DOHH2 (cell line): ENCODE results near the gene UACA.

Source experiments
- H3F3A ChIP-seq: fragments of 200-600 bp; sonication (generic), shearing (Covaris generic); 2 replicates; pipeline ENCODE4 v1.6.0; 2016; ENCODE audit warnings: antibody characterized with exemption, mild to moderate bottlenecking; ENCODE audit not compliant: control insufficient read depth, insufficient read depth
- H3K27ac ChIP-seq: fragments of 200-600 bp; sonication (generic); 2 replicates; pipeline ENCODE4 v1.5.1; 2014; ENCODE audit warnings: low read depth, mild to moderate bottlenecking, low read length, moderate library complexity
- H3K27me3 ChIP-seq: fragments of 200-600 bp; sonication (generic); 2 replicates; pipeline ENCODE4 v1.6.1; 2014; ENCODE audit warnings: mild to moderate bottlenecking, low read length, mixed read lengths; ENCODE audit not compliant: control insufficient read depth
- H3K36me3 ChIP-seq: fragments of 200-600 bp; sonication (generic); 2 replicates; pipeline ENCODE4 v1.6.1; 2014; ENCODE audit warnings: mild to moderate bottlenecking, low read length, moderate library complexity, mixed read lengths; ENCODE audit not compliant: control insufficient read depth
- H3K4me1 ChIP-seq: fragments of 200-600 bp; sonication (generic); 2 replicates; pipeline ENCODE4 v1.6.1; 2014; ENCODE audit warnings: mild to moderate bottlenecking, low read length, mixed read lengths; ENCODE audit not compliant: control insufficient read depth
- H3K4me2 ChIP-seq: fragments of 200-600 bp; sonication (generic); 2 replicates; pipeline ENCODE4 v1.6.0; 2014; ENCODE audit warnings: mild to moderate bottlenecking, low read length, moderate library complexity
- H3K4me3 ChIP-seq: fragments of 200-600 bp; sonication (generic); 2 replicates; pipeline ENCODE4 v1.5.1; 2014; ENCODE audit warnings: mild to moderate bottlenecking, low read length, mixed read lengths
- H3K79me2 ChIP-seq: fragments of 200-600 bp; sonication (generic); 2 replicates; pipeline ENCODE4 v1.6.1; 2014; ENCODE audit warnings: mild to moderate bottlenecking, low read length, mixed read lengths; ENCODE audit not compliant: control insufficient read depth
- H3K9me2 ChIP-seq: fragments of 200-600 bp; sonication (generic); replicated peaks from 2 replicates; pipeline ENCODE4 v1.6.1; 2014; ENCODE audit warnings: mild to moderate bottlenecking, low read length, mixed read lengths; ENCODE audit not compliant: control insufficient read depth
- H3K9me3 ChIP-seq: fragments of 200-600 bp; sonication (generic); 2 replicates; pipeline ENCODE4 v1.6.1; 2014; ENCODE audit warnings: antibody characterized with exemption, low read length, mixed read lengths; ENCODE audit not compliant: control insufficient read depth, insufficient read depth
- H4K20me1 ChIP-seq: fragments of 200-600 bp; sonication (generic); 2 replicates; pipeline ENCODE4 v1.6.0; 2014; ENCODE audit warnings: low read depth, mild to moderate bottlenecking, antibody characterized with exemption, low read length, moderate library complexity; ENCODE audit not compliant: control insufficient read depth, insufficient read depth
- EZH2phosphoT487 ChIP-seq: fragments of 200-600 bp; sonication (generic); IDR thresholded peaks from 2 replicates; pipeline ENCODE4 v1.6.1; 2017; ENCODE audit warnings: borderline replicate concordance, mild to moderate bottlenecking, antibody characterized with exemption, low read length, moderate library complexity, mixed read lengths
- TF ChIP-seq, protein P1 (sequence below): fragments of 200-600 bp; sonication (generic); IDR thresholded peaks from one replicate; pipeline ENCODE4 v1.5.1; 2014; ENCODE audit warnings: antibody characterized with exemption, mild to moderate bottlenecking, low read depth, low read length; ENCODE audit not compliant: poor library complexity, severe bottlenecking

UACA gene

DNA sequence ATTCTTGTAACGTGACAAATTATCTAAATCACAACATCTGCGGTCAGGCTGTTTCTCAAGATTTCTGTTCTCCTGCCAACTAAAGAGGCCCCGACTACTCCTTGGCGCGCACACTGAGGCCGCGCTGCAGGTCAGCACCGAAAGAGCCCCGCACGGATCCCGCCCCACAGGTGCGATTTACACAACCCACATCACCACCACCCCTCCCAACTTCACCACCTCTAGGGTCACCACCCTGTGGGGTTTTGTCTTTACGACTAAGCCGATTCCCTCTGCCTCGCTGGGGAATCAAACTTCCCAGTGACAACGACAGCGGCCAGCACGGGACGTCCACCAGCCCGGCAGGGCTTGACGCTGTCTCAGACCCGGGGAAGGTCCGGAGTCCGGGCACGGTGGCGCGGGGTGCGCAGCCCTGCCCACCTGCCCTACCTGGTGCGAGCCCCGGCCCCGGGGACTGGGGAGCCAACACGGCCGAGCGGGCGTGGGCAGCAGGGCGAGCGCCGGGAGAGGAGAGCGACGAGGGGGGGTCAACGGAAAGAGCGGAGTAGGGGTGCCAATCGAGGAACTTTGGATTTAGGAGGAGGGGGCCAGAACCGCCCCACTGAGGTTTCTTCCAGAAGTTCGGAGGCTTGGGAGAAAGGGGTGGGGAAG, 764 bp downstream of the UACA start:
- no peaks in the 10 kb centered on the region for H3K4me1 ChIP-seq
- H3F3A ChIP-seq, result no peaks in the 10 kb centered on the region
- no peak overlapping the region for H3K27ac ChIP-seq
- H4K20me1 ChIP-seq, result no peaks in the 10 kb centered on the region
- no peaks in the 10 kb centered on the region for H3K9me2 ChIP-seq
- H3K27me3 ChIP-seq, result peaks cover 10% of the 10 kb centered on the region
- no peak overlapping the region for H3K4me3 ChIP-seq
- TF ChIP-seq EZH2phosphoT487, result no peak
- TF ChIP-seq, protein P1, sequence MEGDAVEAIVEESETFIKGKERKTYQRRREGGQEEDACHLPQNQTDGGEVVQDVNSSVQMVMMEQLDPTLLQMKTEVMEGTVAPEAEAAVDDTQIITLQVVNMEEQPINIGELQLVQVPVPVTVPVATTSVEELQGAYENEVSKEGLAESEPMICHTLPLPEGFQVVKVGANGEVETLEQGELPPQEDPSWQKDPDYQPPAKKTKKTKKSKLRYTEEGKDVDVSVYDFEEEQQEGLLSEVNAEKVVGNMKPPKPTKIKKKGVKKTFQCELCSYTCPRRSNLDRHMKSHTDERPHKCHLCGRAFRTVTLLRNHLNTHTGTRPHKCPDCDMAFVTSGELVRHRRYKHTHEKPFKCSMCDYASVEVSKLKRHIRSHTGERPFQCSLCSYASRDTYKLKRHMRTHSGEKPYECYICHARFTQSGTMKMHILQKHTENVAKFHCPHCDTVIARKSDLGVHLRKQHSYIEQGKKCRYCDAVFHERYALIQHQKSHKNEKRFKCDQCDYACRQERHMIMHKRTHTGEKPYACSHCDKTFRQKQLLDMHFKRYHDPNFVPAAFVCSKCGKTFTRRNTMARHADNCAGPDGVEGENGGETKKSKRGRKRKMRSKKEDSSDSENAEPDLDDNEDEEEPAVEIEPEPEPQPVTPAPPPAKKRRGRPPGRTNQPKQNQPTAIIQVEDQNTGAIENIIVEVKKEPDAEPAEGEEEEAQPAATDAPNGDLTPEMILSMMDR, result no peak
- H3K36me3 ChIP-seq, result no peaks in the 10 kb centered on the region
- no peaks in the 10 kb centered on the region for H3K9me3 ChIP-seq
- no peaks in the 10 kb centered on the region for H3K79me2 ChIP-seq
- H3K4me2 ChIP-seq, result no peak overlapping the region

DNA sequence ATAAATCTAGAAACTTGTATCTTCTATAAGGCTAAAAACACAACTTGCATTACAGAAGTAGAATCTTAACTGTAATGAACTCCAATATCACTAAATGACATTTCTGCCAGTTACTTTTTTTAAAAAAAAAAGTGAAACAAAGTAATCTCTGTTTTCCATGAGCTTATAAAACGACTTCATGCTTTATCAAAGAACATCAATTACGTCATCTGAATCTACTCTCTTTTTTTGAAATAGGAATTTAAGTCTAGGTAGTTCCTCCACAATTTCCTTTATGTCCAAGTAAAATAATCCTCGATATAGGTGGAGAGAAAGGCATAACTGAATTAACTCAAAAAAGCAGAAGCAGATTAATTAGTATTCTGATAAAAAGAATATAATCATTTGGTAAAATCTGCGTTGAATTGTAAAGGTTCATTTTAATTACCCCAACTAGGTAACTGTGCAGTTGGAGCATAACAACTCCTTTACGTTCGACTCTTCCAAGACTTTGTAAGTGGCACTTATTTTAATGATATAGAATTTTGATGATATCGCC, 1.4 kb downstream of the UACA start:
- H3K4me1 ChIP-seq, result no peaks in the 10 kb centered on the region
- no peaks in the 10 kb centered on the region for H3F3A ChIP-seq
- no peaks in the 10 kb centered on the region for H4K20me1 ChIP-seq
- H3K27me3 ChIP-seq, result peaks cover 11% of the 10 kb centered on the region
- no peak overlapping the region for H3K27ac ChIP-seq
- no peak for TF ChIP-seq EZH2phosphoT487
- no peaks in the 10 kb centered on the region for H3K36me3 ChIP-seq
- no peaks in the 10 kb centered on the region for H3K9me2 ChIP-seq
- H3K79me2 ChIP-seq, result no peaks in the 10 kb centered on the region
- no peak overlapping the region for H3K4me3 ChIP-seq
- H3K4me2 ChIP-seq, result no peak overlapping the region
- H3K9me3 ChIP-seq, result no peaks in the 10 kb centered on the region

DNA sequence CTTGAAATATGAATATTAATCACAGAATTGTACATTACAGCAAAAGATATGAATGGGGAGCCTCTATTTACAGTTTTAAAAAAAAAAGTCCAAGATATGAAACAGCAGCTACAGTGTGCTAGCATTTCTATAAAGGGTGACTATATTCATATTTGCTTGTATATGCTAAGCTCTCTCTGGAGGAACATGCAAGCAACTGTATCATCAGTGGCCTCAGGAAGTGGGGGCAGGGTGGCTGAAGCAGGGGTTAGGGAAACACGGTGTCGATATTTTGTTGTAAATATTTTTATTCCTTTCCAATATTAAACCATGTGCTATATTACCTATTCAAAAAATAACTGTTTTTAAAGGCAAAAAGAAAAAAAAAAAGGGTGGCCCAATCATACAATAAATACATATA, 2.3 kb downstream of the UACA start:
- Histone ChIP-seq H3K79me2 (no peaks in the 10 kb centered on the region), H3K4me3 (no peak overlapping the region), H4K20me1 (no peaks in the 10 kb centered on the region), H3K27ac (no peak overlapping the region), H3K9me3 (no peaks in the 10 kb centered on the region), H3K9me2 (no peaks in the 10 kb centered on the region), H3K4me1 (no peaks in the 10 kb centered on the region), H3K36me3 (no peaks in the 10 kb centered on the region), H3K27me3 (peaks cover 11% of the 10 kb centered on the region), H3K4me2 (no peak overlapping the region), H3F3A (no peaks in the 10 kb centered on the region)
- TF ChIP-seq, protein P1, result no peak
- no peak for TF ChIP-seq EZH2phosphoT487

DNA sequence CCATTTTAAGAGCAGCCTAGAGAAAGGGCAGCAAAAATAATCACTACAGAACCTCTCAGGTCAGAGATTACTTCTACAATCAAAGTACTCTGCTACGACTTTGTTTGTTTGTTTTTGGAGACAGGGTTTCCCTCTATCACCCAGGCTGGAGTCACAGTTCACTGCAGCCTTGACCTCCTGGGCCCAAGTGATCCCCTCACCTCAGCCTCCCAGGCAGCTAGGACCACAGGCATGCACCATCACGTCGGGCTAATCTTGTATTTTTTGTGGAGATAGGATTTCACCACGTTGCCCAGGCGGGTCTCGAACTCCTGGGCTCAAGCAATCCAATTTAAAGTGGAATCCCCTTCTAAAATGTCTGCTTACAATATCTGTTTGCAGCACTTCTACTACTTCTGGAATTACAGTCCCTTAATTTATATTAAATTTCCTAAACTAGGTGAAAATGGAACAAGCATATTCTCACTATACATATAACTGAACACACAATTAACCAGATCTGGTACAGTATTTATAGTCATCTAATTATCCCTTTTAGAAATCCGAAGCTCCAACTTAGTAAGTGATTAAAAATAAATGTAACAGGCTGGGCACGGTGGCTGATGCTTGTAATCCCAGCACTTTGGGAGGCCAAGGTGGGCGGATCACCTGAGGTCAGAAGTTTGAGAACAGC, 4.4 kb downstream of the UACA start:
- no peak overlapping the region for H3K4me2 ChIP-seq

More for the DNA sequence above, 4.4 kb downstream of the UACA start:
- H3K4me1 ChIP-seq, result no peaks in the 10 kb centered on the region
- H3K27ac ChIP-seq, result no peak overlapping the region
- H3K27me3 ChIP-seq, result peaks cover 11% of the 10 kb centered on the region
- no peaks in the 10 kb centered on the region for H3K9me3 ChIP-seq
- no peaks in the 10 kb centered on the region for H3K79me2 ChIP-seq
- TF ChIP-seq, protein P1, result no peak
- no peak for TF ChIP-seq EZH2phosphoT487
- H3K9me2 ChIP-seq, result no peaks in the 10 kb centered on the region
- H3F3A ChIP-seq, result no peaks in the 10 kb centered on the region
- no peak overlapping the region for H3K4me3 ChIP-seq
- H3K36me3 ChIP-seq, result no peaks in the 10 kb centered on the region
- no peaks in the 10 kb centered on the region for H4K20me1 ChIP-seq
